ENCODE measurements around the gene THSD1. TPM values are rescaled to one million over a fixed set of nuclear protein-coding genes. Genes with fewer than 3 reads are reported as not detected.

Gene THSD1
- polyA plus RNA-seq, 1 donor (not counting 4 experiments of a cell fraction or from before 2014, with no cell fraction given), result 9.2 TPM

- peak; percentile 60 for FAIRE-seq
- no peaks in the 10 kb centered on the region for H4K20me1 ChIP-seq (ENCODE audit: control insufficient read depth, extremely low read depth, insufficient read depth, low read length)
- H2AFZ ChIP-seq (ENCODE audit: control insufficient read depth, low read length), result peak within 1 kb of the TSS; percentile 100
- dilution Hi-C loops (cut with MboI; ENCODE audit: extremely low pct_ligation_motif_present, low sequenced_read_pairs), result no loop called here
- H3K9ac ChIP-seq (ENCODE audit: control insufficient read depth, extremely low read depth, insufficient read depth, low read length), result peak within 1 kb of the TSS; percentile 98
- TF ChIP-seq EZH2 (IDR thresholded peaks at IDR 0.05; ENCODE audit: low read length) (no peak), CTCF (optimal IDR thresholded peaks at IDR 0.05 in 1 of 3, IDR thresholded peaks at IDR 0.05 in 1 of 3, conservative IDR thresholded peaks at IDR 0.05 in 1 of 3; ENCODE audit: extremely low read depth in 1 of 3, insufficient read depth in 2 of 3, low read length in 3 of 3) (no peak)
- peaks cover 40% of the 10 kb centered on the region for H3K79me2 ChIP-seq (ENCODE audit: control insufficient read depth, insufficient read depth, low read length)
- peak; percentile 52 for DNase-seq (ENCODE audit: low read depth, low spot score)
- peaks cover 0 to 7% of the 10 kb centered on the region in 2 experiments for H3K36me3 ChIP-seq (ENCODE audit: control insufficient read depth in 2 of 2, extremely low read depth in 1 of 2, insufficient read depth in 2 of 2, low read length in 2 of 2)
- H3K9me3 ChIP-seq (ENCODE audit: control insufficient read depth, low read depth, low read length), result no peaks in the 10 kb centered on the region
- no peaks in the 10 kb centered on the region for H3K9me1 ChIP-seq (ENCODE audit: control insufficient read depth, extremely low read depth, insufficient read depth, low read length)
- H3K4me2 ChIP-seq (ENCODE audit: control insufficient read depth, extremely low read depth, insufficient read depth, low read depth, low read length), result peak within 1 kb of the TSS; percentile 89
- H3K4me1 ChIP-seq (ENCODE audit: control insufficient read depth, extremely low read depth, insufficient read depth, low read length), result peaks cover 43% of the 10 kb centered on the region
- peak within 1 kb of the TSS; percentile 99 for H3K27ac ChIP-seq (ENCODE audit: control insufficient read depth, insufficient read depth, low read length)
- H3K27me3 ChIP-seq (ENCODE audit: control insufficient read depth, extremely low read depth, insufficient read depth, low read length), result no peaks in the 10 kb centered on the region
- peak within 1 kb of the TSS; percentile 89 to 99 (median 94) for H3K4me3 ChIP-seq (ENCODE audit: control insufficient read depth in 2 of 3, extremely low read depth in 1 of 3, insufficient read depth in 2 of 3, low read depth in 1 of 3, low read length in 3 of 3)
Measured at GRCh38 chr13:52454820-52455676, 49.1 kb upstream of the THSD1 start, which contains the start of gene CKAP2. CKAP2 (plus strand) TSS chr13:52455478; CDS start chr13:52455557, 79 bp downstream.

GRCh38 chr13:52454459-52454819, 48.5 kb upstream of the THSD1 start:
- Histone ChIP-seq H3K27ac (ENCODE audit: control insufficient read depth, insufficient read depth, low read length) (peak overlapping the region; percentile 99), H3K4me1 (ENCODE audit: control insufficient read depth, extremely low read depth, insufficient read depth, low read length) (peaks cover 38% of the 10 kb centered on the region), H3K4me2 (ENCODE audit: control insufficient read depth, extremely low read depth, insufficient read depth, low read depth, low read length) (peak overlapping the region; percentile 89), H3K9me1 (ENCODE audit: control insufficient read depth, extremely low read depth, insufficient read depth, low read length) (no peaks in the 10 kb centered on the region), H3K9ac (ENCODE audit: control insufficient read depth, extremely low read depth, insufficient read depth, low read length) (peak overlapping the region; percentile 98), H4K20me1 (ENCODE audit: control insufficient read depth, extremely low read depth, insufficient read depth, low read length) (no peaks in the 10 kb centered on the region), H2AFZ (ENCODE audit: control insufficient read depth, low read length) (peak overlapping the region; percentile 100), H3K27me3 (ENCODE audit: control insufficient read depth, extremely low read depth, insufficient read depth, low read length) (no peaks in the 10 kb centered on the region), H3K9me3 (ENCODE audit: control insufficient read depth, low read depth, low read length) (no peaks in the 10 kb centered on the region), H3K4me3 (ENCODE audit: control insufficient read depth in 2 of 3, extremely low read depth in 1 of 3, insufficient read depth in 2 of 3, low read depth in 1 of 3, low read length in 3 of 3) (peak overlapping the region; percentile 89 to 99 (median 94)), H3K79me2 (ENCODE audit: control insufficient read depth, insufficient read depth, low read length) (peaks cover 40% of the 10 kb centered on the region), H3K36me3 (ENCODE audit: control insufficient read depth in 2 of 2, extremely low read depth in 1 of 2, insufficient read depth in 2 of 2, low read length in 2 of 2) (peaks cover 0 to 7% of the 10 kb centered on the region in 2 experiments)
- DNase-seq (ENCODE audit: low read depth, low spot score) (no peak), FAIRE-seq (peak; percentile 71)
- TF ChIP-seq EZH2 (IDR thresholded peaks at IDR 0.05; ENCODE audit: low read length), result no peak
- TF ChIP-seq CTCF (optimal IDR thresholded peaks at IDR 0.05 in 1 of 3, IDR thresholded peaks at IDR 0.05 in 1 of 3, conservative IDR thresholded peaks at IDR 0.05 in 1 of 3; ENCODE audit: extremely low read depth in 1 of 3, insufficient read depth in 2 of 3, low read length in 3 of 3), result no peak
- dilution Hi-C loops (cut with MboI; ENCODE audit: extremely low pct_ligation_motif_present, low sequenced_read_pairs), result no loop called here
